HT1080 (cell line): ENCODE results near the gene KLHL11. TPM values are rescaled to one million over a fixed set of nuclear protein-coding genes. Genes with fewer than 3 reads are reported as not detected.

Experiments used
- DNase-seq: peaks from one replicate; pipeline ENCODE4 v3.0.0-alpha.2; 2015; ENCODE audit warnings: low read depth
- small RNA-seq: library from RNA; depleted of rRNA; stranded (forward); fragments of <200 nt; gene quantifications from one replicate; pipeline ENCODE3, GENCODE V24; 2014
- total RNA-seq: library from RNA; depleted of rRNA; stranded (reverse); fragments of >200 nt; shearing (Covaris generic); gene quantifications from 2 replicates; pipeline ENCODE4 v1.2.3, GENCODE V29; 2014; rRNA removed

Gene KLHL11
- total RNA-seq, 1 experiment from 2014 or later, result 25.1 TPM

DNA sequence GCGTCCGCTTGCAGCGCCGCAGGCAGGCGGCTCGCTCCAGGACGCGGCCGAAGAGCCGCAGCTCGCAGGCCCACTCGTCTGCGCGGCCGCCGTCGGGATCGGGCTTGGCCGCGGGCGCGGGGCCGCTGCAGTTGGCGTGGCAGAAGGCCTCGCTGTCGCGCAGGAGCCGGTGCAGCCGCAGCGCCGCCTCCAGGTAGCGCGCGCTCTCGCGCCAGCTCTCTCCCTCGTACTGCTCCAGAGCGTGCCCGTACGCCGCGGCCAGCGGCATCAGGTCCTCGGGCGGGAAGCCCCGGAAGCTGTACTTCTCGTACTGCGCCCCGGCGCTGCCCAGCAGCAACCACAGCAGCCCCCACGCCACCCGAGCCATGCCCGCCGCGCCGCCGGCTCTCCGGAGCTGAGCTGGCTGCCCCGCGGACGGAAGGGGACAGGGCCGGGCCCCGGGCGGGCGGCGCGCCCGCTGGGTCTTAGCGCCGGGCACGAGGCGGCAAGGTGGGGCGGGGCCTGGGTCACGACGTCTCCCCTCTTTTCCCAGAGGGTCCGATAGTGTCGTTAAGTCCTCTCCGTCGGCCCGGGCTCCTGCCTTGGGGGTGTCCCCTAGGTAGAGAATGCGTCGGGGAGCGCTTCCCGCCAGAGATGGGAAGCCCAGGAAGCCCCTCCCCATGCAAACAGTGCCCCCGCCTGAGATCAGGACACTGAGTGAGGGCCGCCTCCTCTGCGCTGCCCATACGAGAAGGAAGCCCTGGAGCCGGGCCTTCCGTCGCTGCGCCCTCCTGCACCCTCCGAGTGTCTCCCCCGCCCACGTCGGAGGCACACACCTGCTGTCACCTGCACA lies 53.5 kb downstream of the KLHL11 start, which contains the start of gene P3H4:
Gene P3H4, minus strand, starts transcription at position 401 of the 832 bp plus-strand sequence. Its CDS starts 34 bp downstream, at position 367.
- DNase-seq, result peak; percentile 78

DNA sequence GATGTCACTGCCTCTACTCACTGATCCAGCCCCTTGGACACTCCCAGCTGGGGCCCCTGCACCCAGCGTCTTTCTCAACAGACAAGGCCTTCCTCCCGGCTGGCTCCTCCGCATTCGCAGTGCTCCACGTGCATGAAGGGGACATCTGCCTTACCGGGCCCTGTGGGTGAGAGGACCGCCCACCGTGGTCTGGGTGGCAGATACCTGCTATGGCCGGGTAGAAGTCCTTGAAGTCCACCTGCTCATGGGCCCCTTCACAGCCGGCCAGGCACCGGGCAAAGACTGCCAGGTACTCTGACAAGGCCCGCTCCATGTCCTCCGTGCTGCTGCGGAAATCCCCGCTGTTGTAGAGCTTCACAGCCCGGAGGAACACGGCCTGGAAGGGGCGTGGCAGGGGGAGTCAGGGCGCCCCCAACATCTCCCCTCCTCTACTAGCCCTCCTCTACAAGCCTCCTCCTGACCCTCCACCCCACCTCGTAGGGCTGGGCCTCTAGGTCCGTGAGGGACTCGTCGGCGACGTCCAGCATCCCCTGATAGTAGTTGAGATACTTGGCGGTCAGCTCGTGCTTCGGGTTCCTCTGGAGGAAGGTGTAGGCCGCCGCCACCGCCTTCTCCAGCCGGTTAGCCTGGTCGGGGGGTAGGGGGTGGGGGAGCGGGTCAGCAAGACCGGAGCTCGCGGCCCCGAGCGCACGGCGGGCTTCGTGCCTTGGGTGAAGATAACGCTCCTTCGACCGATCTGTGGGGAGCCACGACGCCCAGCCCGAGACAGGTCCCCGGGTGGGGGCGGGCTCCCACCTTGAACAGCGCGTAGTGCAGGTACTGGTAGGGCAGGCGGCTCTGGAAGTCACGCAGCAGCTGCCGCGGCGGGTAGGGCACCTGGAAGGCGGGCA lies 54.3 kb downstream of the KLHL11 start:
- DNase-seq, result no peak

DNA sequence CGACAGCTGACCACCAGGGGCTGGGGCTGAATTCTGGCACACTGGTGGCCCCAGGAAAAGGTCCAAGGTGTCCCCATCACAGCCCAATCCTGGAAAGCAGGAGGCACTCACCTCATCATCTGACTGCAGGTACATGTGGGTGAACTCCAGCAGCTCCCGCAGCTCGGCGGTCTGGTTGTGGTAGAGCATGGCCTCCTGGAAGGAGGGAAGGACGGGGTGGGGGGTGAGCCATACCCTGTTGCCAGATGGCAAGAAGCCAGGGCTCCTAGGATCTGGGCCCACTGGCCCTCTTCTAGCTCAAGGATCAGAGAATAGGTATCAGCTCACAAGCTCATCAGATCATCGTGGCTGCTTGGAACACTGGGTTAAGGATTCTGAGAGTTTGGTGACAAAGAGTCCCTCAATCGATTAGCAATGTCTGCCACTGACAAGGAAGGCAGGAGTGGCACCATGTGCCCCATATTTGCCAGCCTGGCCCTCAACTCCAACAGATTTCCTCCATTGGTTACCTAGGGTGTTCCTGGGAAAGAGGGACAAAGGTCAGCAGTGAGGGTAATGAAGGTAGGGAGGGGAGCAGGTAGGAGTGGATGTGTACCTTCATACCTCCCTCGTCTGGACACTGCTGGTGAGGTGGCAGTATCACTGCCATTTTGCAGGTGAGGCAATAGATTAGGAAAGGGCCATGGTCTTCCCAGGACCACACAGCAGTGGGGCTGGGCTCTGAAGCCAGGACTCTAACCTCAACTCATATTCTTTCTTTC lies 58.4 kb downstream of the KLHL11 start:
- DNase-seq, result no peak

Small RNA genes within 50 kb of the gene (small RNA-seq; reads per million reads assigned to genes)
- not detected for gene AC125257.2

Other genes with a start within 250 kb of the KLHL11 start
- gene KRT17, start 240.8 kb downstream of the KLHL11 start, total RNA-seq, result 0.72 and 1.6 TPM in 2 replicates
- 78.2 and 312 TPM in 2 replicates for gene EIF1, start 176.5 kb downstream of the KLHL11 start, total RNA-seq
- not detected in 2 replicates for gene GAST, start 153.1 kb downstream of the KLHL11 start, total RNA-seq
- gene HAP1, start 130.8 kb downstream of the KLHL11 start, total RNA-seq, result 0.10 TPM in 1 of 2 replicates, not detected in the other
- 1.6 and 4.0 TPM in 2 replicates for gene JUP, start 78.7 kb downstream of the KLHL11 start, total RNA-seq
- 71.9 and 75.5 TPM in 2 replicates for gene P3H4, start 53.5 kb downstream of the KLHL11 start, total RNA-seq
- 199 and 204 TPM in 2 replicates for gene FKBP10, start 52.4 kb downstream of the KLHL11 start, total RNA-seq
- gene NT5C3B, start 29.2 kb downstream of the KLHL11 start, total RNA-seq, result 56.2 and 73.8 TPM in 2 replicates
- not detected in 2 replicates for gene KLHL10, start 27.6 kb downstream of the KLHL11 start, total RNA-seq
- gene ACLY, start 53.5 kb upstream of the KLHL11 start, total RNA-seq, result 205 and 226 TPM in 2 replicates
- gene ODAD4, start 65.2 kb upstream of the KLHL11 start, total RNA-seq, result 0.10 TPM in 1 of 2 replicates, not detected in the other
- 41.7 and 66.7 TPM in 2 replicates for gene CNP, start 101.4 kb upstream of the KLHL11 start, total RNA-seq
- gene DNAJC7, start 152.0 kb upstream of the KLHL11 start, total RNA-seq, result 133 and 150 TPM in 2 replicates
- gene NKIRAS2, start 154.7 kb upstream of the KLHL11 start, total RNA-seq, result 47.5 and 53.2 TPM in 2 replicates
- 0.23 TPM in 2 replicates for gene C17orf113, start 185.2 kb upstream of the KLHL11 start, total RNA-seq
- gene ZNF385C, start 233.1 kb upstream of the KLHL11 start, total RNA-seq, result not detected in 2 replicates
- gene DHX58, start 247.3 kb upstream of the KLHL11 start, total RNA-seq, result 4.9 and 5.7 TPM in 2 replicates